Breast epithelium (tissue), 4 donors: Measurements from ENCODE around the gene TPPP3. TPM values are rescaled to one million over a fixed set of nuclear protein-coding genes. Genes with fewer than 3 reads are reported as not detected.
A peak's percentile ranks its signal among the peaks of the same experiment; 100 is the strongest.

Experiments
- DNase-seq, 2 donors: peaks; one replicate each; pipeline ENCODE4 v3.0.0-alpha.2; 2019; ENCODE audit warnings: low spot score in 2 of 2
- H3K27ac ChIP-seq, 2 donors: fragments of 200-600 bp; sonication (generic) in 1 of 2; one replicate each; pipeline ENCODE4 v1.5.1; 2016 to 2019; ENCODE audit warnings: mild to moderate bottlenecking in 1 of 2
- H3K27me3 ChIP-seq, 2 donors: fragments of 200-600 bp; sonication (generic) in 1 of 2; one replicate each; pipeline versions ENCODE4 v1.5.1 to v1.6.0; 2017 to 2019; ENCODE audit warnings: control low read depth in 1 of 2, mild to moderate bottlenecking in 1 of 2
- H3K36me3 ChIP-seq: fragments of 200-600 bp; one replicate; pipeline ENCODE4 v1.5.1; 2019
- H3K4me1 ChIP-seq, 2 donors: fragments of 200-600 bp; sonication (generic); one replicate each; pipeline ENCODE4 v1.5.1; 2016 to 2019; ENCODE audit warnings: control low read depth in 1 of 2
- H3K4me3 ChIP-seq, 3 donors: fragments of 200-600 bp; sonication (generic); 1 replicate in 2 of 3; 2 replicates in 1 of 3; pipeline ENCODE4 v1.5.1; 2016 to 2019; ENCODE audit warnings: mild to moderate bottlenecking in 3 of 3, moderate library complexity in 2 of 3
- H3K9me3 ChIP-seq, 2 donors: fragments of 200-600 bp; sonication (generic) in 1 of 2; one replicate each; pipeline ENCODE4 v1.5.1; 2016 to 2019; ENCODE audit warnings: control low read depth in 1 of 2
- POLR2A ChIP-seq: fragments of 450-650 bp; IDR thresholded peaks from one replicate; pipeline ENCODE4 v1.6.1; 2016; ENCODE audit warnings: antibody characterized with exemption, mild to moderate bottlenecking, moderate library complexity
- POLR2AphosphoS5 ChIP-seq, 3 donors: sonication (generic); formaldehyde crosslinking; IDR thresholded peaks; one replicate each; pipeline ENCODE4 v1.6.1; 2017; ENCODE audit warnings: antibody characterized with exemption in 3 of 3
- intact Hi-C: fragments of 100-400 bp; cut with DNase I; formaldehyde crosslinking; loops from one replicate; pipeline ENCODE4 v1.15.1; 2023; ENCODE audit warnings: low total_unique reads
- total RNA-seq, 3 donors: library from RNA; depleted of rRNA; stranded (reverse); fragments of >200 nt; gene quantifications; one replicate each; pipeline ENCODE4 v1.1.0, GENCODE V29; 2016
- TF ChIP-seq, protein P1 (sequence below), 3 donors: fragments of 450-650 bp; IDR thresholded peaks; one replicate each; pipeline ENCODE4 v1.5.1; 2016 to 2017; ENCODE audit warnings: antibody characterized with exemption in 3 of 3, mild to moderate bottlenecking in 3 of 3, moderate library complexity in 3 of 3

Gene TPPP3
- total RNA-seq, 3 donors from 2014 or later, result 1.3 to 6.9 (median 3.6) TPM

DNA sequence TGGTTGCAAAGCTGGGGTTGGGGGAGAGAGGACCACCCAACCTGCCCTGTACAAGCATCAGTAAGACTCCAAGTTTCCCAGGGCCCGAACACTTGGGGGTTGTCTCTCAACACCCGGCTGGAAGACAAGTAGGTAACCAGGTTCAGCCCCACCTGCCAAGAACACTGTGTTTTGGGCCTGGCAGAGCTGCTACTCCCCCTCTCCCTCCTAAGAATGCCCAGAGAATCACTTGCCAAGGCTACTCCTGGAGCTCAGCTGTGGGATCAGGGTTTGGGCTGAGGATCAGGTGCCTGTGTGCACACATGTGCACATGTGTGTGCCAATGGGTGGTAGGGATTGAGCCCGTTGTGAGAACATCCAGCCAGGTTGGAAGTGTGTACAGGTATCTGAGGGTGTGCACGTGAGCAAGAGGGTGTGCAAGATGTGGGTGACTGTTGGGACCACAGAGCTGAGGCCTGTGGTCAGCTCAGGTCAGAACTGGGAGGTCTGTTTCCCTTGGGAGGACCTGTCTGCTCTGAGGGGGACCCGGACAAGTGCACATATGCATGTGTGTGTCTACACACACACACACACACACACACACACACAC lies 39.9 kb upstream of the TPPP3 start:
- peaks cover 0 to 7% of the 10 kb centered on the region in 2 donors for H3K4me1 ChIP-seq
- intact Hi-C loops, result no loop called here
- no peaks in the 10 kb centered on the region for H3K9me3 ChIP-seq
- DNase-seq, result no peak
- H3K36me3 ChIP-seq, result no peaks in the 10 kb centered on the region
- peak overlapping the region in 1 of 3 donors; percentile 58 for H3K4me3 ChIP-seq
- TF ChIP-seq POLR2AphosphoS5 (IDR thresholded peaks at IDR 0.05) (no peak), POLR2A (no peak)
- TF ChIP-seq, protein P1, sequence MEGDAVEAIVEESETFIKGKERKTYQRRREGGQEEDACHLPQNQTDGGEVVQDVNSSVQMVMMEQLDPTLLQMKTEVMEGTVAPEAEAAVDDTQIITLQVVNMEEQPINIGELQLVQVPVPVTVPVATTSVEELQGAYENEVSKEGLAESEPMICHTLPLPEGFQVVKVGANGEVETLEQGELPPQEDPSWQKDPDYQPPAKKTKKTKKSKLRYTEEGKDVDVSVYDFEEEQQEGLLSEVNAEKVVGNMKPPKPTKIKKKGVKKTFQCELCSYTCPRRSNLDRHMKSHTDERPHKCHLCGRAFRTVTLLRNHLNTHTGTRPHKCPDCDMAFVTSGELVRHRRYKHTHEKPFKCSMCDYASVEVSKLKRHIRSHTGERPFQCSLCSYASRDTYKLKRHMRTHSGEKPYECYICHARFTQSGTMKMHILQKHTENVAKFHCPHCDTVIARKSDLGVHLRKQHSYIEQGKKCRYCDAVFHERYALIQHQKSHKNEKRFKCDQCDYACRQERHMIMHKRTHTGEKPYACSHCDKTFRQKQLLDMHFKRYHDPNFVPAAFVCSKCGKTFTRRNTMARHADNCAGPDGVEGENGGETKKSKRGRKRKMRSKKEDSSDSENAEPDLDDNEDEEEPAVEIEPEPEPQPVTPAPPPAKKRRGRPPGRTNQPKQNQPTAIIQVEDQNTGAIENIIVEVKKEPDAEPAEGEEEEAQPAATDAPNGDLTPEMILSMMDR (IDR thresholded peaks at IDR 0.05), result no peak
- H3K27me3 ChIP-seq, result no peaks in the 10 kb centered on the region
- H3K27ac ChIP-seq, result peak overlapping the region; percentile 79 to 88

DNA sequence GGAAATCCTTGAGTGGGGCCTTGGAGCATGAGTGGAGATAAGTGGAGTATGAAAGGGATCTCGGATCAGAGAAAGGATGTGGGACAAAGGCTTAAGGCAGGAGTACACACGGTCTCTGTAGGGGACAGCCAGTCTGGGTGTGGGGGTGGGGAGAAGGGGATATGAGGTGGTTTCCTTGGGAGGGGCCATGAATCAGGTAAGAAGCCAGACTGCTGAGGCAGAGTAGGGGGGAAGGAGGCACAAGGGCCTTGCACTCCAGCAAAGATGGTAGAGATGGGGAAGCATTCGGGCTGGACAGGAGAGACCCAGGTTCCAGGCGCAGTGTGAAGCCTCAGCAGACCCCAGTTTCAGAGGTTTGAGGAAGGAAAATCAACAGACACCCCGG lies 39.2 kb upstream of the TPPP3 start:
- H3K36me3 ChIP-seq, result no peaks in the 10 kb centered on the region
- peak overlapping the region in 2 of 3 donors; percentile 58 to 81 for H3K4me3 ChIP-seq
- no peaks in the 10 kb centered on the region for H3K27me3 ChIP-seq
- peak overlapping the region; percentile 79 to 88 for H3K27ac ChIP-seq
- intact Hi-C loops, result no loop called here
- TF ChIP-seq POLR2A (no peak), POLR2AphosphoS5 (IDR thresholded peaks at IDR 0.05) (no peak)
- TF ChIP-seq, protein P1 (IDR thresholded peaks at IDR 0.05), result no peak
- H3K4me1 ChIP-seq, result peaks cover 4 to 14% of the 10 kb centered on the region in 2 donors
- no peaks in the 10 kb centered on the region for H3K9me3 ChIP-seq
- DNase-seq, result no peak

DNA sequence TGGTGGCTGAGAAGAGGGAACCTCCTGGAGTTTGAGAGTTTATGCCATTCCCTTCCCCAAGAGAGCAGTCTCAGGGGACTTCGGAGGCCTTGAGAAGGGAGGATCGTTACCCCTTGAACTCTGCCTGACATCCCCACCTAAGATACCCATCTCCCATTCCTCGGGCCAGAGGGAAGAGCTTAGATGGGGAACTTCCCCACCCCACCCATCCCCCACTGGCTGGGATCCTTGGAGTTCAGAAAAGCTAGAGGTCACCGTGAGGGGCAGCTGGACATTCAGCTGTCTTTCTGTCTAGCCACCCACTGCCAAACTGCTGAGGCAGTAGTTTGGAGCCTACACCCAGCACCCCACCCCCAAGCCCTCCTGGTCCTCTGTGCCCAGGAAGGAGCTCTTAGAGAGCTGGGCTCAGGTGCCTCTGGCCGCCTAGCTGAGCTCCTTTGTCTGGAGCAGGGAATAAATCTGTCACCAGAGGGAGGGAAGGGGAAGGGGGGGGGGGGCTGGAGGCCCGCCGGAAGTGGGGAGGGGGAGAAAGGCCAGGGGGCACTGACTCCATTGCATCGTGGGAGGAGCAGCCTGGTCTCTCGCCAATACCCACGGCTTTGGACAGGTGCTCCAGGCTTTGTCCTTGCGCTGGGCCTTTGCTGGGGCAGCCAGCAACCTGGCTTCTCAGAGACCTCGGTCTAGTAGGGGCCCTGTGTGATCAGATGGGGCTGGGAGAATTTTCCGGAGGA lies 38.6 kb upstream of the TPPP3 start:
- TF ChIP-seq POLR2AphosphoS5 (IDR thresholded peaks at IDR 0.05) (no peak), POLR2A (no peak)
- intact Hi-C loops, result no loop called here

DNA sequence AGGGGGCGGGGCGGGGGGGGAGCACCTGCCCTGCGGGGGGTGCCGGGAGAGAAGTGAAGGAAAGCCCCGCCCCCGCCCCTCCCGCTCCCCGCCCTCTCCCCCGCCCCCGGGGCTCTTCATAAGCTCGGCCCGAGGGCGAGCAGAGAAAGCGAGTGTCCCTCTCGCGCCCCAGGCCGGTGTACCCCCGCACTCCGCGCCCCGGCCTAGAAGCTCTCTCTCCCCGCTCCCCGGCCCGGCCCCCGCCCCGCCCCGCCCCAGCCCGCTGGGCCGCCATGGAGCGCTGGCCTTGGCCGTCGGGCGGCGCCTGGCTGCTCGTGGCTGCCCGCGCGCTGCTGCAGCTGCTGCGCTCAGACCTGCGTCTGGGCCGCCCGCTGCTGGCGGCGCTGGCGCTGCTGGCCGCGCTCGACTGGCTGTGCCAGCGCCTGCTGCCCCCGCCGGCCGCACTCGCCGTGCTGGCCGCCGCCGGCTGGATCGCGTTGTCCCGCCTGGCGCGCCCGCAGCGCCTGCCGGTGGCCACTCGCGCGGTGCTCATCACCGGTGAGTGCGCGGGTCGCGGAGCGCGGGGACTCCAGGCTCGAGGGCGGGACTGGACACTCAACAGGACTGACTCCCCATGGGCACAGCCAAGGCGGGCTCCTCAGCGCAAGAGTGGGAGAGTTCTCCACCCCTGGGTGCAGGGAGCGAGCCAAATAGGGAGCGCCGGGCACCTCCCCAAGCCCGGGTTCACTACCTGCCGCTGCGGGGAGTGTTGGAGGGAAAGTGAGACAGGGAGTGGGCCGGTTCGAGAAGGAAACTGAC lies 37.9 kb upstream of the TPPP3 start, which contains the start of gene HSD11B2:
TSS of gene HSD11B2 (plus strand) at position 145 of the 798 bp plus-strand sequence. CDS start at position 273, 128 bp downstream.
- Histone ChIP-seq H3K4me3 (peak within 1 kb of the TSS; percentile 32 to 81 (median 58)), H3K27ac (peak within 1 kb of the TSS; percentile 79 to 88), H3K27me3 (no peaks in the 10 kb centered on the region), H3K4me1 (peaks cover 4 to 14% of the 10 kb centered on the region in 2 donors), H3K36me3 (no peaks in the 10 kb centered on the region), H3K9me3 (no peaks in the 10 kb centered on the region)
- intact Hi-C loops, result no loop called here
- peak in 1 of 2 donors; percentile 41 for DNase-seq
- TF ChIP-seq POLR2A (no peak), POLR2AphosphoS5 (IDR thresholded peaks at IDR 0.05) (no peak)
- TF ChIP-seq, protein P1 (IDR thresholded peaks at IDR 0.05), result no peak

More for the DNA sequence above, 38.6 kb upstream of the TPPP3 start:
- Histone ChIP-seq H3K4me3 (peak overlapping the region; percentile 32 to 81 (median 58)), H3K36me3 (no peaks in the 10 kb centered on the region), H3K9me3 (no peaks in the 10 kb centered on the region), H3K4me1 (peaks cover 4 to 14% of the 10 kb centered on the region in 2 donors), H3K27ac (peak overlapping the region; percentile 79 to 88), H3K27me3 (no peaks in the 10 kb centered on the region)
- DNase-seq, result no peak

DNA sequence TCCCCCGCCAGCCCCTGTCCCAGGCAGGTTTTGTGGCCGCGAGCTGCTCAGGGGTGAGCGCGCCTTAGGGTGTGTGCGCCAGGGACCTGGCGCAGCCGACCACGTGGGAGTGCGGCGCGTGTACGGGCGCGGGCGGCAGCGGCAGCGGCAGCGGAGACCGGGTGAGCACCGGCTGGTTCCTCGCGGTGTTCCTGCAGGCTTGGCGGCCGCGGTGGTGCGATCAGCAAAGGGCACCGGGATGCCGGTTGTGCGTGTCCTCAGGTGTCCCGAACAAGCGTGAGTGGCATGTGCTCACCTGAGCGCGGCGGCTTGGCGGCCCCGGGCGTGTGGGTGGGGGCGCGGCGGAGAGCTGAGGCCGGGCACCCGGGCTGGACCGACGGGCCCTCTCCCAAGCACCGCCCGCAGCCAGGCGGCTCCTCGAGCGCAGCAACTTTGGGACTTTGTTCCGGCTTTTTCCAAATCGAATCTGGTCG lies 37.2 kb upstream of the TPPP3 start:
- Histone ChIP-seq H3K27ac (peak overlapping the region; percentile 79 to 88), H3K9me3 (no peaks in the 10 kb centered on the region)

More for the DNA sequence above, 37.2 kb upstream of the TPPP3 start:
- peak in 1 of 2 donors; percentile 46 for DNase-seq
- intact Hi-C loops, result no loop called here
- TF ChIP-seq POLR2AphosphoS5 (IDR thresholded peaks at IDR 0.05), result peak in 2 of 3 donors; percentile 24 to 65
- TF ChIP-seq, protein P1 (IDR thresholded peaks at IDR 0.05), result no peak
- no peak for TF ChIP-seq POLR2A
- peaks cover 4 to 14% of the 10 kb centered on the region in 2 donors for H3K4me1 ChIP-seq
- H3K4me3 ChIP-seq, result peak overlapping the region; percentile 32 to 81 (median 58)
- H3K27me3 ChIP-seq, result no peaks in the 10 kb centered on the region
- no peaks in the 10 kb centered on the region for H3K36me3 ChIP-seq
